ENCODE data around the gene PACC1.
"Not testable (repeated sequence)": the region's sequence is repeated elsewhere in the genome, so short reads cannot be mapped to it uniquely, and the experiment has no call there.

Gene PACC1

GRCh38 chr1:212395678-212396437 is 18.8 kb downstream of the PACC1 start:
- not testable (repeated sequence) for DNase-seq

GRCh38 chr1:212388985-212389716 is 25.5 kb downstream of the PACC1 start:
- no peak for DNase-seq

- no peak for DNase-seq
Measured at GRCh38 chr1:212386029-212386428, 28.7 kb downstream of the PACC1 start.

- no peak for DNase-seq
Measured at GRCh38 chr1:212381397-212382035, 33.2 kb downstream of the PACC1 start.

- DNase-seq = no peak
Measured at GRCh38 chr1:212379366-212379765, 35.3 kb downstream of the PACC1 start.

GRCh38 chr1:212377644-212378043 is 37.0 kb downstream of the PACC1 start:
- DNase-seq = no peak

GRCh38 chr1:212375986-212376385 is 38.7 kb downstream of the PACC1 start:
- no peak for DNase-seq

- no peak for DNase-seq
Measured at GRCh38 chr1:212368073-212368484, 46.6 kb downstream of the PACC1 start.

GRCh38 chr1:212367474-212368072 is 47.1 kb downstream of the PACC1 start:
- DNase-seq = no peak

GRCh38 chr1:212366901-212367300 is 47.8 kb downstream of the PACC1 start:
- DNase-seq = no peak

- DNase-seq = no peak
Measured at GRCh38 chr1:212364985-212365384, 49.7 kb downstream of the PACC1 start.

GRCh38 chr1:212359794-212360479 is 54.7 kb downstream of the PACC1 start:
- DNase-seq = no peak

GRCh38 chr1:212355230-212355969 is 59.3 kb downstream of the PACC1 start:
- no peak for DNase-seq

GRCh38 chr1:212354464-212354863 is 60.2 kb downstream of the PACC1 start:
- no peak for DNase-seq

GRCh38 chr1:212353181-212353580 is 61.5 kb downstream of the PACC1 start:
- DNase-seq = no peak

GRCh38 chr1:212351588-212352362 is 62.9 kb downstream of the PACC1 start:
- DNase-seq = no peak

GRCh38 chr1:212346601-212347000 is 68.1 kb downstream of the PACC1 start:
- DNase-seq = no peak

- no peak for DNase-seq
Measured at GRCh38 chr1:212344905-212345304, 69.8 kb downstream of the PACC1 start.

GRCh38 chr1:212341090-212341489 is 73.6 kb downstream of the PACC1 start:
- DNase-seq = no peak

- no peak for DNase-seq
Measured at GRCh38 chr1:212329105-212329504, 85.6 kb downstream of the PACC1 start.

- no peak for DNase-seq
Measured at GRCh38 chr1:212328248-212328647, 86.4 kb downstream of the PACC1 start.
